Measurements from ENCODE around the gene SOX10.
"Not testable (repeated sequence)": the region's sequence is repeated elsewhere in the genome, so short reads cannot be mapped to it uniquely, and the experiment has no call there.

SOX10 gene

DNA sequence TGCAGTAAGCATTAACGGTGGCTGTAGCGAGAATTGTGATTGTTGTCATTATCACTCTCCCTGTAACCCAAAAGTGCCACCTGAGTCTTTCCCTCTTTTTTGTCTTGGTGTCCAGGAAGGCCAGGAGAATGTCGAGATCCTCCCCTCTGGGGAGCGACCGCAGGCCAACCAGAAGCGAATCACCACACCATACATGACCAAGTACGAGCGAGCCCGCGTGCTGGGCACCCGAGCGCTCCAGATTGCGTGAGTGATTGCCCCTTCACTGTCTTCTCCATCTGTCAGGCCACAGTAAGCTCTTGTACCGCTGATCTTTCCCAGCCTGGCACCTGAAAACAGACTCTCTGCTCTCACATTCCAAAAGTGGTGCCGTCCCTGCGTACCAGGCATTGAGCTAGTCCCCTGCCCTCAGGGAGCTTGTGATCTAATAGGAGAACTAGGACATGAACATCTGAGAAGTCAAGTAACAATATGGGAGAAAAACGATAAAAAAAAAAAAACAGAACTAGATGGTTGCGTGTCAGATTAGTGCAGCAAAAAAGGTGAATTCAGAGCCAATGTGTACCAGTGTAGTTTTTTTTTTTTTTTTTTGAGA is 25.0 kb downstream of the SOX10 start:
- DNase-seq = no peak

DNA sequence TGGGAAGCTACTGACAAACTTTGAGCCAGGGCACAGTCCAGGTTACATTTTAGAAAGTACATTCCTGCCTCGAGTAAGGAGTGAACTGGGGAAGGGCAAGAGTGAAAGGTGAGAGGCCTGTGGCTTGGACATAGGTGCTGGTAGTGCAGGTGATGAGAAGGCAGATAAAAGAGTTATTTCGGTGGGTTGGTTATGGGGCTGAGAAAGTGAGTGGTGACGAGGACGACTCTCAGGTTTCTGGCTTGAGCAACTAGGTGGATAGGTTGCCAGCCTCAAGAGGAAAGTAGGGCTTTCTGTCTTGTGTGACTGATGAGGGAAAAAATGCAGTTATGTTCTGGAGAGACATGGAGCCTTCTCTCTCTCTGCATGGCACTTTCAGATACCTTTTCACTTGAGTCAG is 27.1 kb downstream of the SOX10 start:
- DNase-seq = no peak

DNA sequence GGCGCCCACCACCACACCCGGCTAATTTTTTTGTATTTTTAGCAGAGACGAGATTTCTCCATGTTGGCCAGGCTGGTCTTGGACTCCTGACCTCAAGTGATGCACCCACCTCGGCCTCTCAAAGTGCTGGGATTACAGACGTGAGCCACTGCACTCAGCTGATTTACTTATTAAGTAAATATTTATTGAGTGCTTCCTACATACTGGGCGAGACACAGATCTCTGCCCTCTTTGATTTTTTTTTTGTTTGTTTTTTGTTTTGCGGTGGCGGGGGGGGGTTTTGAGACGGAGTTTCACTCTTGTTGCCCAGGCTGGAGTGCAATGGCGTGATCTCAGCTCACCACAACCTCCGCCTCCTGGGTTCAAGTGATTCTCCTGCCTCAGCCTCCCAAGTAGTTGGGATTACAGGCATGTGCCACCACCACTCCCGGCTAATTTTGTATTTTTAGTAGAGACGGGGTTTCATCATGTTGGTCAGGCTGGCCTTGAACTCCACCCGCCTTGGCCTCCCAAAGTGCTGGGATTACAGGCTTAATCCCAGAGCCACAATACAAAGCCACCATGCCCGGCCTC is 28.4 kb downstream of the SOX10 start:
- DNase-seq = not testable (repeated sequence)

DNA sequence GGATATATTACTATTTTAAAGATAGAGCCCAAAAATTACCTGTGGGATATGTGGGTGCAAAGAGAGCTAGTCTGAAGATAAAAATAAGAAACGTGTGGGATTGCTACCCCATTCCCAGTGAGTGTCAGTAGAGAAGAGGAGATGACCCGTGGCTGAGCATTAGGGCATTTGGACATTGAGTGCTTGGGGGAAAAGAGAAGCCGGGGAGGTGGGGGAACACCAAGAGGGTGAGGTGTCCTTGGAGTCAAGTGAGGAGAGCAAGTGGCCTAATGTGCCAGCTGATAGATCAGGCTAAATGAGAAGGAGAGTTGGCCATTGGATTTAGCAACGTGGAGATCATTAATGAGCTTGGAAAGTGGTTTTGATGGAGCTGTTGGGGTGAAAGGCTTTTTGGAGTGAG is 29.7 kb downstream of the SOX10 start:
- DNase-seq = no peak

DNA sequence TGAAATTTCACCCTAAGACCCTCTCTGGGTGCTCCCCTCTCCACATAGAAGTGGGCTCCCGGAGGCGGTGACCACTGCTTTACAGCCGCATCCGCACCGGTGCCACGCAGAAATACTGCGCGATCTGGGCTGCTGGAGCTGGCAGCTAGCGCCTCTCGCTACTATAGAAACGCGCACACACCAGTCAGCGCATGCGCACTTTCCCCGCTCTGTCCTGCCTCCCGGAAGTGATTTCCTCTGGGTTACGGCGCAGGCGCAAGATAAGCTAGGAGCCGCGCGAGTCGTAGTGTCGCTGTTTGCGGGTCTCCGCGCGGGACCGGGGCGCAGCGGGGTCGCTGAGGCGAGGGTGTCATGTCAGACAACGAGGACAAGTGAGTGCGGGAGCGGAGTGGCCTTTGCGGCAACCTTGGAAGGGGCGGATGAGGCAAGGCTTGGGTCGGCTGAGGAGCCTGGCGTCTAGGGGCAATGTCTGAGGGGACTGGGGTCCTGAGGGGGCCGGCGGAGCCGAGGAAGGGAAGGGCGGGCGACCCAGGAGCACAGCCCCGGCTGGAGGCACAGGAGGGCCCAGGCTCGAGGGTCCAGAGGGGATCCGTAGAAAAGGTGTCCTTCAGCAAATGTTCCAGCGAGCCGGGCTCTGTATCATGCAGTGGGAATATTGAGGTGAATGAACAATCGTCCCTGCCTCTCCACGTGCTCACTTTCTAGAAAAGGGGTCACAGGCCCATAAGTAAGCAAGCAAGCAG is 30.7 kb downstream of the SOX10 start, which contains the start of the genes C22orf23 and POLR2F:
Gene C22orf23, minus strand, starts transcription at position 165 of the 743 bp plus-strand sequence. CDS start 452 bp downstream, outside the sequence.
Gene POLR2F, plus strand, starts transcription at position 263 of the 743 bp plus-strand sequence. Its CDS starts 89 bp downstream, at position 352.
- peak; percentile 97 for DNase-seq

DNA sequence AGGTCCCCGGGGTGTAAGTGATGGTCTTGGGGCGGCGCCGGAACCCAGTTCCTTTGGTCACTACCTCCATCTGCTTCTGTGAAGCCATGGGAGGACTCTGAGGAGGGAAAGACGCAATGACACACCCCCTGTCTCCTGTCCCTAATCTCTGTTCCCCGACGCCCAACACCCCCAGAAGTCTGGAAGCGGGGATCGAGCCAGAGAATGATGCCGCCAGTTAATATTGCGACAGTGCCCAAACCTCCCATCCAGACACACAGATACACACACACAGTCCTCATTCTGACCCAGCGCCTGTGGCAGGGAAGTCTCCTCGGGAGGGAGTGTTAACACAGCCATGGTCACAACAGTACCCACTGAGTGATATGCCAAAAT is 31.3 kb downstream of the SOX10 start:
- no peak for DNase-seq

DNA sequence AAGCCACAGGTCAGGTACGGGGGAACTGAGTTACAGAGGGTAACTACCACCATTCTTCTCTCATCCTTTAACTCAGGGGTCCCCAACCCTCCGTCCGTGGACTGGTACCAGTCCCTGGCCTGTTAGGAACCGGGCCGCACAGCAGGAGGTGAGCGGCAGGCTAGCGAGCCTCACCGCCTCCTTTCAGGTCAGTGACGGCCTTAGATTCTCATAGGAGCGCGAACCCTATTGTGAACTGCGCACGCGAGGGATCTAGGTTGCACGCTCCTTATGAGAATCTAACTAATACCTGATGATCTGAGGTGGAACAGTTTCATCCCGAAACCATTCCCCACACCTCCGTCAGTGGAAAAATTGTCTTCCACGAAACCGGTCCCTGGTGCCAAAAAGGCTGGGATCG is 31.7 kb downstream of the SOX10 start:
- not testable (repeated sequence) for DNase-seq

DNA sequence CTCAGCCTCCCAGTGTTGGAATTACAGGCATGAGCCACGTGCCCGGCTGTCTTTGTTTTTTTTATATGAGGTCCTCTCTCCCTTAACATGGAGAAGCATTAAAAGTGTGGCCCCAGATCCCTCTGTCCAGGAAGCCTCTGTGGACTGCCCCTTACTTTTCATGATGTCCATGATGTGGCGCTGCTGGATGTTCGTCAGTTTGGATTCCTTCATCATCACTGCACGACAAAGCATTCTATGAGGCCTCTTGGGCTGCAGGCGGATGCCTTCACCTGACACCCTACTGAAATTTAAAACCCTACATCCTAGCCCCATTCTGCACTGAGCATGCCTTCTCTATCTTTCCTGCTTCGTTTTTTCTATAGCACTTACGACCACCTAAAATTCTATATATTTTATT is 33.0 kb downstream of the SOX10 start:
- no peak for DNase-seq

DNA sequence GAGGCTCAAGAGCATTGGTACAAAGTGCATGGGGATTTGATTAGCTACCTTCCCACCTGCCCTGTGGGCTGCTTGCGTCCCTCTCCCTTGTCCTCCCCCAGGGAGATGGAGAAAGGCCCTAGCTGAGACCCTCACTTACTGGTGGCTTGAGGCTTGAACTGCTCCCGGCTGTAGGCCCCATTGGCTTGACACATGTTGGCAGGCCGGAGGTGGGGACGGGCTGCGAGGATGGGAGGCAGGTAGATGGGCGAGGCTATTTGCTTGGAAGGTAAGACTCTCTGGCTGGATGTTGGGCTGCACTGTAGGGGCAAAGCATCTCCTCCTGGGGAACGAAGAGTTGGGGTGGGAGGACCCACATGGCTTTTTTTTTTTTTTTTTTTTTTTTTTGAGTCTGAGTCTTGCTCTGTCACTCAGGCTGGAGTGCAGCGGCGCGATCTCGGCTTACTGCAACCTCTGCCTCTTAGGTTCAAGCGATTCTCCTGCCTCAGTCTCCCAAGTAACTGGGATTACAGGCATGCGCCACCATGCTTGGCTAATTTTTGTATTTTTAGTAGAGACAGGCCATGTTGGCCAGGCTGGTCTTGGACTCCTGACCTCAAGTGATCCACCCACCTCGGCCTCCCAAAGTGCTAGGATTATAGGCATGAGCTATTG is 37.1 kb downstream of the SOX10 start:
- not testable (repeated sequence) for DNase-seq

DNA sequence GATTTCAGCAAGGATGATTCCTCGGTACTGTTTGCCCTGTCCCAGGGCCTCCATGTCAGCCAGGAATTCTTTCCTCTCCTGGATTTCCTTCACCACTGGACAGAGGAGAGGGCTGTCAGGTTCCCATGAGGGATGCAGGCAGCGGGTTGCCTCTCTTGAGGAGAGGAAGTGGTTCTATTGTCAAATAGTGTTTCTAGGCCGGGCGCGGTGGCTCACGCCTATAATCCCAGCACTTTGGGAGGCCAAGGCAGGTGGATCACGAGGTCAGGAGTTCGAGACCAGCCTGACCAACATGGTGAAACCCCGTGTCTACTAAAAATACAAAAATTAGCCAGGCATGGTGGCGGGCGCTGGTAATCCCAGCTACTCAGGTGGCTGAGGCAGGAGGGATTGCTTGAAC is 39.9 kb downstream of the SOX10 start:
- DNase-seq = not testable (repeated sequence)

DNA sequence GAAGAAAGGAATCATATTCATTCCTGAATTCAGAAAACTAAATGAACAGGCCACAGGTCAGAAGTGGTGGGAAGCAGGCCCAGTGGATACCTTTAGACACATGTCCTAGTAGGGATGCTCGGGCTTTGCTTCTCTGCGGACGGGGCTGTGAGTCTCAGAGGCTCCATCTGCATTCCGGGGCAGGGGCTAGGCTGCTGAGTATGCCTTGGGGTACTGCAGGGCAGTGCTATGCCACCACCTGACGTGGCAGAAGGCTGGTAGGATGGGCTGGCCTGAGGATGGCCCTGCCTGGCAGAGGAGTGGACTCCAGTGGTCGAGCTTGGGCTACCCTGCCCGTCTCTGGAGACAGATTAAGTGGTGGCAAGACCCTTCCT is 40.5 kb downstream of the SOX10 start:
- no peak for DNase-seq

DNA sequence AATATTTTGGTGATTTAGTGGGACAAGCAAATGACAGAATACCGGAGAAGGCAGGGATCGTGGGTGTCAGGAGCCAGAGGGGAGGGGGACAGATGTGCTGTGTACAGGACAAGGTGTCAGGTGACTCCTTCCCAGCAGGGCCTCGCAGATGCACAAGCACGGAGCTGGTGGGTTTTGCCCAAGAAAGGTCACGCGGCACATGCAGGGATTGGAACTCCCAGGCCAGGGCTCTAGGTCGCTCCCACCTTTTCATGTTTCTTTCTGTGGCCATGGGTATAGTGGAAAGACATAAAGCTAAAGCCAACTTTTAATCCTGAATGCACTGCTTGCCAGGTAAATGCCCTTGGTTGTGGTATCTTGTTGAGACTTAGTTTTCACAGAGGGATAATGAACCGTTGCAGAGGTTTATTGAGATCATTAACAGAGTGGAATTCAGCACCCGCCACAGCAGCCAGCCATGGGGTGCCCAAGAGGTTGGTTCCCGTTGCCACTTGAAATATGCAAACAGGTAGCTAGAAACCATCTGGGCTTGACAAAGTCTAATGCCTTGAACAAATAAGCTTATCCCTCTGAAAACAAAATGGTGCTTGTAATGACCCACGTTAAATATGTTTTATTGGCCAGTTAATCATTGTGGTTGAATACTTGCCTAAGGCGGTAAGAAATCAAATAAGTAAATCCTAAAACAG is 41.1 kb downstream of the SOX10 start:
- no peak for DNase-seq

DNA sequence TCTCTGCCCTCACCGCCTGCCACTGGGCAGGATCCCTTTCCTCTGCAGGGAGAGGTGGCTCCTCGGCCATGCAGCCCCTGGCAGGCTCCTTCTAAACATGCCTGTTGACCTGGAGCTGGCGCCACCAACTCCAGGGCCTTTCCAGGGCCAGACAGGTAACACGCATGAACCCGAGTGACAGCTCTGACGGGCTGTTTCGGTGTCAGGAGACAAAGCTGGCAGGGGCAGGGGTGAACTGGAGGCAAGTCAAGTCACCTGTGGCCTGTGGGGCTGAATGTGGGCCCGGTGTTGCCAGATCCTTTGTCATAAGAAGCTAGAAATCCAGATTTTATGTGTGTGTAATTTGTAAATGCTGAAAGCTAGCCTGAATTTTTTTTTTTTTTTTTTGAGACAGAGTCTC is 42.2 kb downstream of the SOX10 start:
- no peak for DNase-seq

DNA sequence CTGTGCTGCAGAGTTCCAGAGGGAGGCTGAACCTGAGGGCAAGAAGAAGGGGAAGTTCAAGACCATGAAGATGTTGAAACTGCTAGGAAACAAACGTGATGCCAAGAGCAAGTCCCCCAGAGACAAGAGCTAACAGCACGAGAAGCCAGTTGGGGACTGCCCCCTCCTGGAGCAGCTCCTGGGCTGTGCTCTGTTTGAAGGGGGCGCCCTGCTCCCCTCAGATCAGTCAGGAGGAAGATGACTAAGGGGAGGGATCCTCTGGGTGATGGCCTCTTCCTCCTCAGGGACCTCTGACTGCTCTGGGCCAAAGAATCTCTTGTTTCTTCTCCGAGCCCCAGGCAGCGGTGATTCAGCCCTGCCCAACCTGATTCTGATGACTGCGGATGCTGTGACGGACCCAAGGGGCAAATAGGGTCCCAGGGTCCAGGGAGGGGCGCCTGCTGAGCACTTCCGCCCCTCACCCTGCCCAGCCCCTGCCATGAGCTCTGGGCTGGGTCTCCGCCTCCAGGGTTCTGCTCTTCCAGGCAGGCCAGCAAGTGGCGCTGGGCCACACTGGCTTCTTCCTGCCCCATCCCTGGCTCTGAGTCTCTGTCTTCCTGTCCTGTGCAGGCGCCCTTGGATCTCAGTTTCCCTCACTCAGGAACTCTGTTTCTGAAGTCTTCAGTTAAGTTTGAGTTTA is 43.5 kb downstream of the SOX10 start:
- no peak for DNase-seq

DNA sequence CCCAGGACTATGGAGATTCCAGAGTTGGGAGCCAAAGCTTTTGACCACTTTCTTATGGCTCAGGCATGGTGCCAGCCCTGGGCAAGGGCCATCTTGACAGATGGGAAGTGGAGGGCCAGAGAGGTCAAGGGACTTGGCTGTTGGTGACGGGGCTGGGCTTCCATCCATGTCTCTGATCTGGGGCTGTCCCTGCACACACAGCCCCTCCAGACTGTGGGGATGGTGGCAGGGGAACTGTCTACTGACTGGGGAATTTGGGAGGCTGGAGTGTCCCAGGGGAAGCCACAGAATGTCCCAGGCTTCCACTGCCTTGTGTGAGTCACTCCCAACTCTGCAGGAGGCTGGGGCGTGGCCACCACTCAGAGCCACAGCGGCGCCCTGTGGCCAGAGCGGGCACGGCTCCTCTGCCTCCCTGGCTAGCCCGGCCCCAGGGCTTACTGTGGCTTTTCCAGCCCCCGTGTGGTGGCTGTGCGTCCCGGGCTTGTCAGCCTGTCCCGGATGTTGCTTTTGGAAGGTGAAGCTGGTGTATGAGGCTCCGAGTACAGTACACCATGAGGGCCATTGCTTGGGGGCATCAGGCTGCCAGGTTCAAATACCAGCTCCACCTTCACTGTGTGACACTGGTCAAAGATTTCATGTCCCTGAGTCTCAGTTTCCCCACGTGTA is 50.5 kb downstream of the SOX10 start:
- DNase-seq = peak; percentile 86

DNA sequence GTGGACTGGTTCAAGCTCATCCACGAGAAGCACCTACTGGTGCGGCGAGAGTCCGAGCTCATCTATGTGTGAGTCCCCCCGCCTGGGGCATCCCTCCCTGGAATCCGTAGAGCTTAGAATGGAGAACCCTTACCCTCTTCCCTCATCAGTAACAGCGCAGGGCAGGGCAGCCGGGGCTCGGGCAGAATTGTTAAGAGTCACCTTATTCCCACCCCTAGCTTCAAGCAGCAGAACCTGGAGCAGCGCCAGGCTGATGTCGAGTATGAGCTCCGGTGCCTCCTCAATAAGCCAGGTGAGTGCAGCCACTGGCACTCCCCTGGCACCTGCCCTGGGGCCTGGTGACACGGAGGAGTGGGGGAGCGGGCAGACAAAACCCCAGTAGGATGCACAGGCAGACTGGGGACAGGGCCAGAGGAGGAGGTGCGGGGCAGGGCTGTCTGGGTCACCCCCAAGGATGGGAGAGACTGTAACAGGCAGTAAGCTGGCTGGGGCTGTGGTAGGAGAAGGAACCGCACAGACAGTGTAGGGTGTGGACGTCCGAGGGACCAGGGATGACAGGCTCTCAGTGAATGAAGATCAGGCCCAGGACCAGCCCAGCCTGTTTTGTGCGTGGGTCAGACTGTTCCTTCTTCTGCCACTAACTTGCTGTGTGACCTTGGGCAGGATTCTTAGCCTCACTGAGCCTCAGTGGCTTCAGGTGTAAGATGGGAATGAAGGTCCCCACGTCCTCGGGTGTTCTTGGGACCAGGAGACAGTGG is 51.4 kb downstream of the SOX10 start:
- DNase-seq = no peak

DNA sequence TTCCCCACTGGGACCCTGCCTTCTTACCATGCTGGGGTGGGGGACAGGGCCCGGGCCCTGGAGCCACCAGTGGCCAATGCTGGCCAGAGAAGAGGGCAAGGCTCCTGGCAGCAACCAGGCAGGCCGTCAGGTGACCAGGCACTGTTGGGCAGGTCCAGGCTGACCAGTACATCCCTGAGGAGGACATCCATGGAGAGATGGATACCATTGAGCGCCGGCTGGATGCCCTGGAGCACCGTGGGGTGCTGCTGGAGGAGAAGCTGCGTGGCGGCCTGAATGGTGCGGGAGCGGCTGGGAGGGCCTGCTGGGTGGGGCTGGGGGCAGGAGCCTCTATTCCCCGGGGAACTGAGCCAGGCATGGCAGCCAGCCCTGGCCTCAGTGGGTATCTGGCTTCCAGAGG is 52.0 kb downstream of the SOX10 start:
- DNase-seq = no peak

DNA sequence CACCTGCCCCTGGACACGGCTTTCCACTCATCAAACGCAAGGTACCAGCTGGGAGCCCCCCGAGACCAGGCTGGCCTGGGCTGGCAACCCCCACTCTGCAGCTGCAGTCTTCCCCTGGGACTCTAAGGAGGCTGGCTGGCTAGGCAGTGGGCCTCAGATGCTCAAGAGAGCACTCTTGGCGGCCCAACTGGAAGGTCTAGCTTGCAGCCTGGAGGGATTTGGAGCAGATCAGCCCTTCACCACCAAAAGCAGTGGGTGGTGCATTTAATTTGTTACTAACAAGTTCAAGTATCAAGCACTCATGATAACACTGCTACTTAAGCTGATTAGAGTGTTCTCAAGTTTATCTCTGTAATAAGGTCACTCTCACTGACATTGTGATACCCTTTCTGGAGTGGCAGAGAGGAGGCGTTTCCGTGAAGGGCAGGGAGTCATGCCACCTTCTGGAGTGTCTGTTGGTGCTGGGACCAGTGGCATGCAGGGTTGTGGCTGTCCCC is 52.4 kb downstream of the SOX10 start:
- peak; percentile 50 for DNase-seq

DNA sequence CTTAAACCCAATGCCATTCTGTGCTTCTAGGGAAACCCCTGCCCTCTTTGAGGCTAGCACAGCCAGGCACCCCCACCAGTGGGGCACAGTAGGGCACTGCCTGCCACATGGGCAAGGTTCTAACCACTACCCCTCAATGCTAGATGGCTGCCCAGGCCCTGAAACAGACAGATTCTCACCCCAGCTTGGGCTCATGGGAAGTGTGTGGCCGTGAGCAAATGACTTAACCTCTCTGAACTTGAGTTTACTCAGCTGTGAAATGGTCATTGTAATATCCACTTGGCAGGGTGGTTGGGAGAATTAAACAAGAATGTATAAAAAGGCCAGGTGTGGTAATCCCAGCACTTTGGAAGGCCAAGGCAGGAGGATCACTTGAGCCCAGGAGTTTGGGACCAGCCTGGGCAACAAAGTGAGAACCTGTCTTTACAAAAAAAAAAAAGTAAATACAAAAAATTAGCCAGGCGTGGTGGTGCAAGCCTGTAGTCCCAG is 53.4 kb downstream of the SOX10 start:
- no peak for DNase-seq

DNA sequence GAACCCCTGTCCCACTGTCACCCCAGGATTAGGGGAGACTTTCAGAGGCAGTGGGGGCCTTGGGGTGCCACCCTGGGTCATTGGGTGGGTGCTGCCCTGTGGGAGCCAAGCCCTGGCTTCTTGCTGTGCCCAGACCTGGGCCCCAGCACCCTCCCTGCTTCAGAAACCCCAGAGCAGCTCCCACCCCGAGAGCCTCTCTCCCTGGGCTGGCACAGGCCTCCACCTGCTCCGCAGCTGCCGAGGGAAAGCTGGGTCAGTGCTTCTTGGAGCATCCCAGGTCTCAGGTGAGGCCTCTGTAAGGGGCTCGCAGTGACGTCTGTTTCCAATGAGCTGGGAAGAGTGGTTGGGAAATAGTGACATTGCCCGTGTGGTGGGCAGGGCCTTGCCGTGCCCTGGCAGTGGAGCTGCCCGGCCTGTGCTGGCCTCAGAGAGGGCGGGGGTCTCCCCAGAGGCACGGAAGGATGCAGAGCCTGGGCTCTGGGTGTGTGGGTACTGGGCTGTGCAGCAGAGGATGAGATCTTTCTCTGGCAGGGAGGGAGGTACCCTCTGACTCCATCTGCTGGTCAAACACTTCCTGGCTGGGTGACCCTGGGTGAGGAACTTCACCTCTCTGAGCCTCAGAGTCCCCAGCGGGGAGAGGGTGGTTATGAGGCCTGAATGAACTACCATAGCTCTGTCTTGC is 53.9 kb downstream of the SOX10 start:
- DNase-seq = peak; percentile 9
